Measurements from ENCODE around the gene ATXN7L1. TPM values are rescaled to one million over a fixed set of nuclear protein-coding genes. Genes with fewer than 3 reads are reported as not detected.

ATXN7L1 gene
- total and polyA plus RNA-seq, 8 donors: 13.0 to 15.5 (median 13.8) TPM

GRCh38 chr7:105866102-105866801 lies 10.1 kb downstream of the ATXN7L1 start:
- peaks cover 0 to 5% of the 10 kb centered on the region in 2 donors for H3K36me3 ChIP-seq
- intact Hi-C loops (cut with DNase I): no loop called here
- H3K4me1 ChIP-seq: no peaks in the 10 kb centered on the region
- ATAC-seq (peak; percentile 91), DNase-seq (no peak)
- H3K27ac ChIP-seq: no peak overlapping the region
- H3K27me3 ChIP-seq: no peaks in the 10 kb centered on the region
- no peak overlapping the region for H3K4me3 ChIP-seq
- no peak for TF ChIP-seq CTCF (IDR thresholded peaks at IDR 0.05)
- H3K9me3 ChIP-seq: no peaks in the 10 kb centered on the region

GRCh38 chr7:105863876-105864275 lies 12.5 kb downstream of the ATXN7L1 start:
- Histone ChIP-seq H3K27me3 (no peaks in the 10 kb centered on the region), H3K36me3 (peaks cover 0 to 5% of the 10 kb centered on the region in 2 donors), H3K27ac (no peak overlapping the region), H3K9me3 (no peaks in the 10 kb centered on the region), H3K4me3 (no peak overlapping the region), H3K4me1 (no peaks in the 10 kb centered on the region)
- intact Hi-C loops (cut with DNase I): no loop called here
- TF ChIP-seq CTCF (IDR thresholded peaks at IDR 0.05): no peak
- ATAC-seq (no peak), DNase-seq (no peak)

GRCh38 chr7:105862770-105863169 lies 13.6 kb downstream of the ATXN7L1 start:
- DNase-seq (no peak), ATAC-seq (no peak)
- TF ChIP-seq CTCF (IDR thresholded peaks at IDR 0.05): no peak
- no peak overlapping the region for H3K4me3 ChIP-seq
- no peak overlapping the region for H3K27ac ChIP-seq
- peaks cover 0 to 1% of the 10 kb centered on the region in 2 donors for H3K36me3 ChIP-seq
- intact Hi-C loops (cut with DNase I): no loop called here
- H3K4me1 ChIP-seq: no peaks in the 10 kb centered on the region
- no peaks in the 10 kb centered on the region for H3K9me3 ChIP-seq
- H3K27me3 ChIP-seq: no peaks in the 10 kb centered on the region

- Histone ChIP-seq H3K4me1 (no peaks in the 10 kb centered on the region), H3K9me3 (no peaks in the 10 kb centered on the region), H3K36me3 (no peaks in the 10 kb centered on the region), H3K27ac (no peak overlapping the region), H3K4me3 (no peak overlapping the region), H3K27me3 (no peaks in the 10 kb centered on the region)
- no peak for ATAC-seq
- intact Hi-C loops (cut with DNase I): no loop called here
- no peak for DNase-seq
- TF ChIP-seq CTCF (IDR thresholded peaks at IDR 0.05): no peak
Measured at GRCh38 chr7:105862276-105862675, 14.1 kb downstream of the ATXN7L1 start.

GRCh38 chr7:105861224-105861623 lies 15.2 kb downstream of the ATXN7L1 start:
- DNase-seq: no peak
- H3K27ac ChIP-seq: no peak overlapping the region
- H3K27me3 ChIP-seq: no peaks in the 10 kb centered on the region
- ATAC-seq: no peak
- no peaks in the 10 kb centered on the region for H3K4me1 ChIP-seq
- TF ChIP-seq CTCF (IDR thresholded peaks at IDR 0.05): no peak
- intact Hi-C loops (cut with DNase I): no loop called here
- no peaks in the 10 kb centered on the region for H3K9me3 ChIP-seq
- no peak overlapping the region for H3K4me3 ChIP-seq
- no peaks in the 10 kb centered on the region for H3K36me3 ChIP-seq

All from left lung (tissue), 10 donors.